Measurements from ENCODE around the gene RTL3. TPM values are rescaled to one million over a fixed set of nuclear protein-coding genes. Genes with fewer than 3 reads are reported as not detected.

Gene RTL3, protein sequence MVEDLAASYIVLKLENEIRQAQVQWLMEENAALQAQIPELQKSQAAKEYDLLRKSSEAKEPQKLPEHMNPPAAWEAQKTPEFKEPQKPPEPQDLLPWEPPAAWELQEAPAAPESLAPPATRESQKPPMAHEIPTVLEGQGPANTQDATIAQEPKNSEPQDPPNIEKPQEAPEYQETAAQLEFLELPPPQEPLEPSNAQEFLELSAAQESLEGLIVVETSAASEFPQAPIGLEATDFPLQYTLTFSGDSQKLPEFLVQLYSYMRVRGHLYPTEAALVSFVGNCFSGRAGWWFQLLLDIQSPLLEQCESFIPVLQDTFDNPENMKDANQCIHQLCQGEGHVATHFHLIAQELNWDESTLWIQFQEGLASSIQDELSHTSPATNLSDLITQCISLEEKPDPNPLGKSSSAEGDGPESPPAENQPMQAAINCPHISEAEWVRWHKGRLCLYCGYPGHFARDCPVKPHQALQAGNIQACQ
- 1.2 and 2.4 TPM in 2 replicates for total RNA-seq

GRCh38 chrX:78658845-78659744 lies at the start of gene RTL3:
Gene RTL3 (minus strand): TSS chrX:78659328. CDS start chrX:78658420, 908 bp downstream.

Other genes with a start within 250 kb of the RTL3 start
- gene LPAR4, start 88.4 kb upstream of the RTL3 start, total RNA-seq, result 2.4 and 4.7 TPM in 2 replicates

Data from hair follicle dermal papilla cell (primary cell).